SW 1271 (cell line): ENCODE measurements around the gene LEF1.

Experiments used
- DNase-seq, 2 experiments: peaks; one replicate each; lab custom pipeline; 2025; lab: John Stamatoyannopoulos, UW

The LEF1 gene

GRCh38 chr4:108168671-108169523, at the start of gene LEF1:
LEF1 (minus strand) TSS chr4:108168932; CDS start chr4:108167767, 1,165 bp downstream.
- peak in 1 of 2 experiments; percentile 12 for DNase-seq

GRCh38 chr4:108216510-108216909, 47.8 kb upstream of the LEF1 start:
- DNase-seq, result no peak

- DNase-seq, result no peak
These were observed 46.3 kb upstream of the LEF1 start for GRCh38 chr4:108215055-108215454.

- no peak for DNase-seq
These were observed 45.0 kb upstream of the LEF1 start for GRCh38 chr4:108213723-108214122.

GRCh38 chr4:108213308-108213707, 44.6 kb upstream of the LEF1 start:
- DNase-seq, result no peak

- no peak for DNase-seq
These were observed 42.5 kb upstream of the LEF1 start for GRCh38 chr4:108210989-108211835.

GRCh38 chr4:108209489-108209888, 40.8 kb upstream of the LEF1 start:
- DNase-seq, result no peak

GRCh38 chr4:108205859-108206258, 37.1 kb upstream of the LEF1 start:
- no peak for DNase-seq

- no peak for DNase-seq
These were observed 35.8 kb upstream of the LEF1 start for GRCh38 chr4:108204518-108204917.

GRCh38 chr4:108203377-108203776, 34.6 kb upstream of the LEF1 start:
- no peak for DNase-seq

GRCh38 chr4:108201774-108202173, 33.0 kb upstream of the LEF1 start:
- no peak for DNase-seq

GRCh38 chr4:108199881-108200280, 31.1 kb upstream of the LEF1 start:
- no peak for DNase-seq

- DNase-seq, result no peak
These were observed 25.3 kb upstream of the LEF1 start for GRCh38 chr4:108193886-108194672.

GRCh38 chr4:108192935-108193334, 24.2 kb upstream of the LEF1 start:
- no peak for DNase-seq

GRCh38 chr4:108192056-108192455, 23.3 kb upstream of the LEF1 start:
- DNase-seq, result no peak

GRCh38 chr4:108191269-108191914, 22.7 kb upstream of the LEF1 start:
- DNase-seq, result no peak

- no peak for DNase-seq
These were observed 20.0 kb upstream of the LEF1 start for GRCh38 chr4:108188770-108189169.

- no peak for DNase-seq
These were observed 16.5 kb upstream of the LEF1 start for GRCh38 chr4:108185252-108185651.

GRCh38 chr4:108184453-108185049, 15.8 kb upstream of the LEF1 start:
- no peak for DNase-seq

- no peak for DNase-seq
These were observed 13.0 kb upstream of the LEF1 start for GRCh38 chr4:108181704-108182103.

GRCh38 chr4:108180513-108180912, 11.8 kb upstream of the LEF1 start:
- no peak for DNase-seq
